ENCODE measurements around the gene SLC7A7. TPM values are rescaled to one million over a fixed set of nuclear protein-coding genes. Genes with fewer than 3 reads are reported as not detected.

SLC7A7 gene
- total RNA-seq, 1 donor from 2014 or later = 7.6 TPM

DNA sequence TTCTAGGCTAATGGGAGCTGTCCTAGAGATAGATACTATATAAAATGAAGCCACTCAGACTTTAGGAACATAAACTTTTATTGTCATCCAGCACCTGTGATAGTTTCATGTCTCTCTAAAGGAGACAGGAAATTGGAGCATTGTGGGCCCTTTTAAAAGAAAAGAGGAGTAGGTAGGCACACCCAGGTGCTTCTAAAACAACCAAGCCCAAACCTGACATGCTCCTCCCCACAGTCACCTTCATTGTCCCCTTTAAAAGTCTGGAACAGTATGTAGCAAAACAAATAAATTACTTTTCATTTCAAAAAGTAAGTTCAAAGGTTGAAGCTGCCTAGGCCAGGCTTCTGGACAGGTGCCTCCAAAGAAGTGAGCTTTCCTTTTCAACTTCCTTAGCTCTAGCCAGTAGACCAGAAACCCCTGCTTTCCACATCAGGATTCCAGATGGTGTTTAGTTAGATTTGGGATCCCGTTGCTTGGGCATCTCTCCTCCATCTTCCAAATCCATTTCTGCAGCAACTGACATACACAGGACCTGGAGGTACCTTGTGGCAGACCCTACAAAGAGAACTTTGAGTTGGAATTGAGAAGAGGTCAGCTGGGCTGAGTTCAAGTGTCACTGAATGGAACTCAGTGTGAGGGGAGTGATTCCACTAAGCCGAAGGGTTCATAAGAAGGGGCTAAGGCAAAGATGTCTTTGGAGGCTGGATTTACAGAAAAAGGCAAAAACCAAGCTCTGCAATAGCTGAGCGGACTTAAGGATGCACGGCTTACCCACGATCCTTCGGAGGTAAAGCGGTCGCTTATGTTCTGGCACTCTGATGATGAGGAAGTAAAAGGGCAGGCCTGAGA lies 41.8 kb downstream of the SLC7A7 start:
- DNase-seq (ENCODE audit: low spot score in 2 of 2) = no peak
- intact Hi-C loops (cut with DNase I) = no loop called here
- TF ChIP-seq, protein P1, sequence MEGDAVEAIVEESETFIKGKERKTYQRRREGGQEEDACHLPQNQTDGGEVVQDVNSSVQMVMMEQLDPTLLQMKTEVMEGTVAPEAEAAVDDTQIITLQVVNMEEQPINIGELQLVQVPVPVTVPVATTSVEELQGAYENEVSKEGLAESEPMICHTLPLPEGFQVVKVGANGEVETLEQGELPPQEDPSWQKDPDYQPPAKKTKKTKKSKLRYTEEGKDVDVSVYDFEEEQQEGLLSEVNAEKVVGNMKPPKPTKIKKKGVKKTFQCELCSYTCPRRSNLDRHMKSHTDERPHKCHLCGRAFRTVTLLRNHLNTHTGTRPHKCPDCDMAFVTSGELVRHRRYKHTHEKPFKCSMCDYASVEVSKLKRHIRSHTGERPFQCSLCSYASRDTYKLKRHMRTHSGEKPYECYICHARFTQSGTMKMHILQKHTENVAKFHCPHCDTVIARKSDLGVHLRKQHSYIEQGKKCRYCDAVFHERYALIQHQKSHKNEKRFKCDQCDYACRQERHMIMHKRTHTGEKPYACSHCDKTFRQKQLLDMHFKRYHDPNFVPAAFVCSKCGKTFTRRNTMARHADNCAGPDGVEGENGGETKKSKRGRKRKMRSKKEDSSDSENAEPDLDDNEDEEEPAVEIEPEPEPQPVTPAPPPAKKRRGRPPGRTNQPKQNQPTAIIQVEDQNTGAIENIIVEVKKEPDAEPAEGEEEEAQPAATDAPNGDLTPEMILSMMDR (IDR thresholded peaks at IDR 0.05) = no peak
- H3K4me3 ChIP-seq = no peak overlapping the region
- no peaks in the 10 kb centered on the region for H3K4me1 ChIP-seq
- H3K27ac ChIP-seq = peak overlapping the region in 1 of 2 donors; percentile 9
- no peaks in the 10 kb centered on the region for H3K9me3 ChIP-seq
- H3K36me3 ChIP-seq = peaks cover 37 to 57% of the 10 kb centered on the region in 2 donors
- H3K27me3 ChIP-seq = no peaks in the 10 kb centered on the region

DNA sequence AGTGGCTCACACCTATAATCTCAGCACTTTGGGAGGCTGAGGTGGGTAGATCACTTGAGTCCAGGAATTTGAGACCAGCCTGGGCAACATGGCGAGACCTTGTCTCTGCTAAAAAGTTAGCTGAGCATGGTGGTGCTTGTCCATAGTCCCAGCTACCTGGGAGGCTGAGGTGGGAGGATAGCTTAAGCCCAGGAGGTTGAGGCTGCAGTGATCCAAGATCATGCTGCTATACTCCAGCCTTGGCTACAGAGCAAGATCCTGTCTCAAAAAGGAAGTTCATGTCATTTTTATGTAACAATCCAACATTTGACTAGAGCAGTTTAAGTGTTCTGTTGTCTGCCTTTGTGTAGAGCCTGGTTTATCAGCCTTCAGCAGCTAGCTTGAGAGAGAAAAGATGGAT lies 42.5 kb downstream of the SLC7A7 start:
- intact Hi-C loops (cut with DNase I) = no loop called here
- Histone ChIP-seq H3K27me3 (no peaks in the 10 kb centered on the region), H3K4me3 (no peak overlapping the region), H3K27ac (peak overlapping the region in 1 of 2 donors; percentile 9), H3K36me3 (peaks cover 43 to 63% of the 10 kb centered on the region in 2 donors), H3K9me3 (no peaks in the 10 kb centered on the region), H3K4me1 (peaks cover 0 to 3% of the 10 kb centered on the region in 2 donors)
- TF ChIP-seq, protein P1 (IDR thresholded peaks at IDR 0.05) = no peak
- DNase-seq (ENCODE audit: low spot score in 2 of 2) = no peak

DNA sequence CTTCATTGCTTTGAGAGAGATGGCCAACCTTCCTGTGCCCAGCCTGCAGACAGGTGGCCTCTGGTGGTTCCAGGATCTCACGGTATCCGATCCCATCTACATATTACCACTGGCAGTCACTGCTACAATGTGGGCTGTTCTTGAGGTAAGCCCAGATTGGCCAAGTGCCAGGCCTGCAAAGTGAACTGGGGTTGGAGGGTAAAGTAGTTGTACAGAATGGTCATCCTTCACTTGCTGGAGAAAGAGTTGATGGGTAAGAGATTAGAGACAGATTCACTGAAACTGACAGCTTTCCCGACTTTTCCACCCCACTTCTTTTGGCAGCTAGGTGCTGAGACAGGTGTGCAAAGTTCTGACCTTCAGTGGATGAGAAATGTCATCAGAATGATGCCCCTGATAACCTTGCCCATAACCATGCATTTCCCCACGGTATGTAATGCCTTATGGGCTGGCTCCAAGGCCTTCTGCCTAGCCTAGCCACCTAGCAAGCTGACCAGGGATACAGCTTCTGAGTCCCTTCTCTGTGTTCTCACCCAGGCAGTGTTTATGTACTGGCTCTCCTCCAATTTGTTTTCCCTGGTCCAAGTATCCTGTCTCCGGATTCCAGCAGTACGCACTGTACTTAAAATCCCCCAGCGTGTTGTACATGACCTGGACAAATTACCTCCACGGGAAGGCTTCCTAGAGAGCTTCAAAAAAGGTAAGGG lies 44.6 kb downstream of the SLC7A7 start:
- no peak overlapping the region for H3K27ac ChIP-seq
- peaks cover 43 to 63% of the 10 kb centered on the region in 2 donors for H3K36me3 ChIP-seq
- peaks cover 0 to 13% of the 10 kb centered on the region in 2 donors for H3K4me1 ChIP-seq
- H3K4me3 ChIP-seq = no peak overlapping the region
- no peak for DNase-seq (ENCODE audit: low spot score in 2 of 2)
- TF ChIP-seq, protein P1 (IDR thresholded peaks at IDR 0.05) = no peak
- intact Hi-C loops (cut with DNase I) = no loop called here
- H3K9me3 ChIP-seq = no peaks in the 10 kb centered on the region
- no peaks in the 10 kb centered on the region for H3K27me3 ChIP-seq

DNA sequence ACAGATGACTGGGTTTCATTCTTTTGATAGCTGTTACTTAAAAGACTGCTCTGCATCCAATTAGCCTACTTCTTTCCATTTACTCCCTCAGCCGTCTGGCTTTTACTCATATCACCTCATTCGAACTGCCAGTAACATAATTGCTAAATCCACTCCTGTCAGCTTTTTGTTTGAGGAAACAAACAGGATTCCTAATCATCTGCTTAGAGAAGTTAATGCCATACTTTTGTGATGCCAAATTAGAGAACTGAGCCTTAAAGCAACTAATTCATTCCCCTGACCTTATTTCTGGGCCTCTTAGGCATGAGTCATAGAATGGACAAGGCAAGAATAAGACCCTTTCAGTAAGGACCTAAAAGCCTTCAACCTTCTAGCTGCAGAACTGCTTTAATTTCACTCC lies 45.9 kb downstream of the SLC7A7 start:
- Histone ChIP-seq H3K4me1 (peaks cover 0 to 19% of the 10 kb centered on the region in 2 donors), H3K27ac (no peak overlapping the region), H3K27me3 (no peaks in the 10 kb centered on the region), H3K9me3 (no peaks in the 10 kb centered on the region), H3K36me3 (peaks cover 43 to 57% of the 10 kb centered on the region in 2 donors), H3K4me3 (no peak overlapping the region)
- TF ChIP-seq, protein P1 (IDR thresholded peaks at IDR 0.05) = no peak
- no peak for DNase-seq (ENCODE audit: low spot score in 2 of 2)
- intact Hi-C loops (cut with DNase I) = loop anchor here (10.0 kb wide), 2 partner anchors 85 to 385 kb away; no protein-coding TSS in a partner anchor

DNA sequence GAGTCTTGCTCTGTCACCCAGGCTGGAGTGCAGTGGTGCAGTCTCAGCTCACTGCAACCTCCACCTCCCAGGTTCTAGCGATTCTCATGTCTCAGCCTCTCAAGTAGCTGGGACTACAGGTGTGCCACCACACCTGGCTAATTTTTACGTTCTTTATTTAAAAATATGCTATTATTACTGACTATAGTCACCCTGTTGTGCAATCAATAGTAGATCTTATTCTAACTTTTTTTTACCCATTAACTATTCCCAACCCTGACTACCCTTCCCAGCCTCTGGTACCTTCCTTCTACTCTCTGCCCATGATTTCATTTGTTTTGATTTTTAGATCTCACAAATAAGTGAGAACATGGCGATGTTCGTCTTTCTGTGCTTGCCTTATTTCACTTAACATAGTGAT lies 46.3 kb downstream of the SLC7A7 start:
- Histone ChIP-seq H3K27ac (no peak overlapping the region), H3K36me3 (peaks cover 43 to 57% of the 10 kb centered on the region in 2 donors), H3K9me3 (no peaks in the 10 kb centered on the region), H3K27me3 (no peaks in the 10 kb centered on the region), H3K4me1 (peaks cover 0 to 19% of the 10 kb centered on the region in 2 donors), H3K4me3 (no peak overlapping the region)
- intact Hi-C loops (cut with DNase I) = loop anchor here (10.0 kb wide), 2 partner anchors 86 to 384 kb away; no protein-coding TSS in a partner anchor
- DNase-seq (ENCODE audit: low spot score in 2 of 2) = no peak
- TF ChIP-seq, protein P1 (IDR thresholded peaks at IDR 0.05) = no peak

Data from ascending aorta (tissue), 2 donors.